Adrenal gland (tissue), 5 donors: ENCODE data around the gene BMP5.

Experiments used
- CTCF ChIP-seq, 6 experiments: fragments of 450-650 bp in 4 of 6; fragments of 200-600 bp in 2 of 6; sonication (generic) in 1 of 6; IDR thresholded peaks; 1 replicate in 5 of 6; 2 replicates in 1 of 6; pipeline versions ENCODE4 v1.5.1 to v1.8.0; 2016 to 2021; ENCODE audit warnings: antibody characterized with exemption in 6 of 6, mild to moderate bottlenecking in 2 of 6, moderate library complexity in 1 of 6
- POLR2A ChIP-seq, 2 donors: fragments of 450-650 bp; IDR thresholded peaks; one replicate each; pipeline ENCODE4 v1.6.1; 2017; ENCODE audit warnings: antibody characterized with exemption in 2 of 2, mild to moderate bottlenecking in 2 of 2, moderate library complexity in 1 of 2
- donor health status: DM: no; HTN: no; CAD: no.

- TF ChIP-seq CTCF (IDR thresholded peaks at IDR 0.05) (no peak), POLR2A (IDR thresholded peaks at IDR 0.05) (no peak)
These were observed 23.0 kb upstream of the BMP5 start for GRCh38 chr6:55898342-55898741.
